Islet of Langerhans (tissue), 1 donor: Measurements from ENCODE around the gene SCN4A.

Experiments used
- FAIRE-seq: peaks from one replicate; lab custom pipeline; 2011; peaks lifted over from hg19 to GRCh38; lab: Jason Lieb, UNC

The SCN4A gene

DNA sequence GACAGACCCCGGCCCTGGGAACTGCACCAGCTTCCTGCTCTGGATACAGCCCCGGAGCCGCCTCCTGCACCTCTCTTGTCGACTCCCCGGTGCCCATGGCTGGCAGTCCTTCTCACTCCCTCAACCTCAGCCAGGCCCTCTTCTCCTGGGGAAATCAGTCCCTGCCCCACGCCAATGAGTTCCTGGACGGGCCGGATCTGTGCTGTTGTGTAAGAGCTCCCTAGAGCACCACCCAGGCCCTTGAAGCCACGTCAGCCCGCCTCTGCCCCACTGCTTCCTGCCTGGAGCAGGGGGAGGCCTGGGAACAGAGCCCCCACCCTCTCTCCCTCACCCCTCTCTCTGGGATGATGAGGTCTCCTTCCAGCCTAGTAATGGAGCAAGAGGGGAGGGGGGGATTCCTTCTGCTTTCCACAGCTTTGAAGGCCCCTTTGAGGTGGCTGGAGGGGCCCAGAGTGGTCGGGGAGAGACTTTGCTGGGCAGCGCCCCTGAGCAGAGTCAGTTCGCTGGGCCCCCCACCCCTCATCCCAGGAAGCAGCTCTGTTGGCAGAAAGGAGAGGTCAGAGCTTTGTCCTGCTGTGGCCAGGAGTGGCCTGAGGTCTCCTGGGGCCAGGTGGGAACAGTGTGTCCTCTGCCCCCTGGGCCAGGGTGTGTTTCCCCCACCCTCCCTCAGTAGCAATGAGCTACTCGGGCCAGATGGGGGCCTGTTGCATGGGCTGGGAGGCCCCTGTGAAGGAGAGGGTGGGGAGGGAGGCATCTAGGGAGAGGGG, 29.2 kb upstream of the SCN4A start:
- no peak for FAIRE-seq

DNA sequence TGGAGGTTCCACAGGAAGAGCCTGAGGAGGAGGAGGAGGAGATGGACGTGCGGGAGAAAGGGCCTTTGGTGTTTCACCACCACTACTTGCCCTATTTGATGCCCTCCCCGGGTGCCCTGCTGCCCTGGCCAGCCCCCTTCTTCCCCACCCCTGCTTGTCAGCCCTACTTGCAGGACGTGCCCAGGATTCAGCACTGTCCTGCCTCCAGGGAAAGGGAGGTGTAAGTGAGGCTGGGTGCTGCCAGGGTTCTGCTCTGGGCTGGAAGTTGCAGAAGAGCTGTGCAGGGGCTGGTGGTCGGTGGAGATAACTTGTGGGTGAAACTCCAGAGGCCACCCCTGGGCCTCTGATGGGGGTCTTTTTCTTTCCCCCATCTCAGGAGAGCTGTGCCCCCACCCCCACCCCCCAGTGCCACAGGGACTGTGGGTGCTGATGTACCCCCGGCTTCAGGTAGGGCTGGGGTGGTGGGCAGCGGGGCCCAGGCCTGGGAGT, 28.4 kb upstream of the SCN4A start:
- FAIRE-seq = no peak

DNA sequence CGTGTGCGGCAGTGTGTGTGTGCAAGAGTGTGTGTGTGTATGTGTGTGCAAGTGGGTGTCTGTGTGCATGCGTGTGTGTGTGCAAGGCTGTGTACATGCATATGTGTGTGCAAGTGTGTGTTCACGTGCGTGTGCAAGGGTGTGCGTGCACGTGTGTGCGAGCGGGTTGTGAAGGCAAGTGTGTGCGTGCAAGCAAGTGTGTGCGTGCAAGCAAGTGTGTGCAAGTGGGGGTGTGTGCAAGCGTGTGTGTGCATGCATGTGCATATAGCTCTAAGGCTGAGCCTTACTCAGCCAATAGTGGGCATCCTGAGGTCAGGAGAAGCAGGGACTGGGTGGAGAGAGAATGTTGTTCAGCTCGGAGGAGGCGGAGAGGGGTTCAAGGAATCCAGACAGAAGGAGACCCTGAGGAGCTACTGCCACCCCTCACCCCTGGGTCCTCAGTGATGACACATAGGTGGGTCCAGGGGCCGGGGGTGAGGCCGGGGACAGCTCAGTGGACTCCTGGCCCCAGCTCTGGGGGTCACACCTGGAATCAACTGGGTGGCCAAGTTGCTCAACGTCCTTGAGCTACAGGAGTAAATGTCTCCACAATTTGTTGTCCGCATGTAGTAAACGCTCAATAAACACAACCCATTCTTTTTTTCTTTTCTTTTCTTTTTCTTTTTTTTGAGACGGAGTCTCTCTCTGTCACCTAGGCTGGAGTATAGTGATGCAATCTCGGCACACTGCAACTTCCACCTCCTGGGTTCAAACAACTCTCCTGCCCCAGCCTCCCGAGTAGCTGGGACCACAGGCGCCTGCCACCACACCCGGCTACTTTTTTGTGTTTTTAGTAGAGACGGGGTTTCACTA, 27.2 kb upstream of the SCN4A start:
- FAIRE-seq = no peak

DNA sequence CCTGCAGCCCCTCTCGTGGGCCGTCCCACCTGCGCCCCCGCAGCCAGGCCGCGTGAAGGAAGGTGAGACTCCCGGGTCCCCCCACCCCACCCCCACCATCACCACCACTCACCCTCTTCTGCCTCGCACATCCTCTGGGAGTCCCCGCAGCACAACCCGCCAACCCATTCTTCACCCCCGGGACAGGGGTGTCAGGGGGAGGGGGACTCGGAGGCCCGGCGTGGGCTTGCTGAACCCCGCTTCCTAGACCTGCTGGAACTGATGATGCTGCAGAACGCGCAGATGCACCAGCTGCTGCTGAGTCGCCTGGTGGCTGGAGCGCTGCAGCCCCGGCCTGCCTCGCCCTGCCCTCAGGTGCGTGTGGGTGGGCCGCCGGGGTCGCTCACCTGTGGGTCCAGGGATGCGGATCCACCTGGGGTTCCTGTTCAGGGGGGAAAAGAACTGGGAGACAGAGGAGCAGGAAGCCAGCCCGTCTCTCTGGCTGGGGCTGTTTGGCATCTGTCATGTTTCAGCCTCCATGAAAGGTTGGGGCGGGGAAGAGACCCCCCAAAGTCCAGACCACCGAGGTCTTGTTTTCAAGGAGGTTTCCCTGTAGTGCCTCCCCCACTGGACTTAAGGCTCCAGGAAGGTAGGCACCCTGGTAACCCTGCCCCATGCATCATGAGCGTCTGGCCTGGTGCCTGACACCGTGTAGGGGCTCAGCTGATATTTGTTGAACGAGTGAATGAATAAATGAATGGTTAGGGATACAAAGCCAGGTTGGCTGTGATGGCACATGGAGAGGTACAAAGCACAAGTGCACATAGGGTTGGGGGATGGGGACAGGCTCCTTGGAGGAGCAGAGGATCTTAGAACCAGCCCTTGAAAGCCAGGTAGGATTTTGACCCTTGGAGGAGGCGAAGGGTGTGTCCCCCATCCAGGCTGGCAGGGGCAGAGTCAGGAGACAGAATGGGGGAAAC, 26.3 kb upstream of the SCN4A start:
- FAIRE-seq = no peak

DNA sequence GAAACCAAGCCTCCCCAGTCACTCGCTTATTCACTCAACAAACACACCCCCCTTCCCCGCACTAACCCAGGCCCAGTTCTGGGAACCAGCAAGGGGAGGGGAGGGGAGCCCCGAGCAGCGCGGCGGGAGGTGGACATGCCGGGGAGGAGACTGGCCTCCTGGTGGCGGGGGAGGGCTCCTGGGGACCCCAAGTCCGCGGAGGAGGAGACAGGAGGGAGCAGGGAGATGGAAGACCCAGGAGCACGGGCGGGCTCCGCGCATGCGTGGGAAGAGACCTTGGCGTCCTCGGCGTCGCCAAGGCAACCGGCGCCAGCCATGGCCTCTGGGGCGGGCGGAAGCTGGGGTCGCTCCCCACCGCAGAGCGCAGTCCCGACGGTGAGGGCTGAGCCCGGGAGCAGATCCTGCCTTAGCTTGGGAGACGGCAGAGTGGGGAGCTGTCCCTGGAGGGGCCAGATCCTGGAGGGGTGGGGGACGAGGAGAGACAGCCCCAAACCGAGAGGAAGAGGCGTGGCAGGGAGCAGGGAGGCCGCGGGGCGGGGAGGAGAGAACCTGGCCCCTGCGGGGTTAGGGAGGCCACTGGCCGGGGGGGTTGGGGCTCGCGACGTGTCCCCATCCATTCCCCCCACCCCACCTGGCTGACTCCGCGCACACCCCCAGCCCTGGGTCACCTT, 25.5 kb upstream of the SCN4A start, which contains the start of gene PRR29:
Gene PRR29, plus strand, starts transcription at position 302 of the 671 bp plus-strand sequence. Its CDS starts 14 bp downstream, at position 316.
- no peak for FAIRE-seq

DNA sequence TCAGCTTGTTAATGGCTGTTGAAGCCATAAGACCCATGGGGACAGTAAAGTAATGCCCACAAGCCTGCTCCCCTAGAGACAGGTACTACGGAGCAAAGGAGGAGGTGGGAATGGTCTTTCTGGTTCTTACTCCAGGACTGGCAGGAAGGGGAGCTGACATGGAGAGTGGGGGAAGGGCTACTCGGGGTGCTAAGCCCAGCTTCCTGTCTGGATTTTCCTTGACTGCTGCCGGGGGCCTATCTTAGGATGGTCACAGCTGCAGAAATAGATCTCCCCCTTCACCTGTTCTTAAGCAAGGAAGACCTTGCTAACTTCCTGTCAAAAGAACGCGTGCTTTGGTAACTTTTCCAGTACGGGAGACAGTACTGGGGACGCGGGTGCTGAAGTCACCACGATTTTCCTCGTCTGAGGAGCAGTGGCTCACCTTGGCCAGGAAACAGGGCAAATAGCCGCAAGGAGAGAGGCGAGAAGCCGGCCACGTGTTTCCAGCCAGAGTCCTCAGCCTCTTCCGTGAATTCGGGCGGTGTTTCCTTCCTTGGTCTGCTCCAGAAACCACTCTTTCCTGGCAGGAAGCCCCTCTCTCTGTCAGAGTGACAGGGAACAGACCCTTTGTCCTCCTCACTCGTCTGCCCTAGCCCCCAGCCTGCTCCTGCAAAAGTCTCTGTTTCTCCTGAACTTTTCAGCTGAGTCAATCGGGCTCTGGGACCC, 24.8 kb upstream of the SCN4A start:
- FAIRE-seq = no peak

DNA sequence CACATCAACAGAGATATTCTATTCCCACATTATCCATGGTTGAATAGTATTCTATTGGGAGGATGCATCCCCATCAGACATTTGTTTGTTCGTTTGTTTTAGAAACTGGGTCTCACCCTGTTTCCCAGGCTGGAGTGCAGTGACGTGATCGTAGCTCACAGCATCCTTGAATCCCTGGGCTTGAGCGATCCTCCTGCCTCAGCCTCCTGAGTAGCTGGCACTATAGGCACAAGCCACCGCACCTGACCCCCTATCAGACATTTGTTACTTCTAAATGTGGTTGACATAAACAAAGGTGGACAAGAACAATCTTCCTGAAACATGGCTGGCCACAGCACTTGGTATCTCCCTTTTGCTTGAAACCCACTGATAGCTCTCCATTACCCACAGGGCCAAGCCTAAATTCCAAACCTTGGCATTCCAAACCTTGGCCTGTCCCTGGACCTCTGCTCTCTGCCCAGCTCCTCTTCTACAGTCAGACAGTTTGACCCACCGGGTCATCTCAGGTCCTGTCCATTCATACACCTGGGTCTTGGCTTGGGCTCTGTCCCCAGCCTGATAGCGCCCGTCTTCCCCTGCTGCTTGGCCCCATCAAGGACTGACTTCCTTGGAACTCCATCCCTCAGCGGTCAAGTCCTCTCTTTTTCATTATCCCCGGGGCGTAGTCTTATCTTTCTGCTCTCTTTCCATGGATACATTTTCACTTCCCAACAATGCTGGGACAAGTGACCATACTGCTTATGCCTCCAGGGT, 23.9 kb upstream of the SCN4A start:
- FAIRE-seq = no peak

DNA sequence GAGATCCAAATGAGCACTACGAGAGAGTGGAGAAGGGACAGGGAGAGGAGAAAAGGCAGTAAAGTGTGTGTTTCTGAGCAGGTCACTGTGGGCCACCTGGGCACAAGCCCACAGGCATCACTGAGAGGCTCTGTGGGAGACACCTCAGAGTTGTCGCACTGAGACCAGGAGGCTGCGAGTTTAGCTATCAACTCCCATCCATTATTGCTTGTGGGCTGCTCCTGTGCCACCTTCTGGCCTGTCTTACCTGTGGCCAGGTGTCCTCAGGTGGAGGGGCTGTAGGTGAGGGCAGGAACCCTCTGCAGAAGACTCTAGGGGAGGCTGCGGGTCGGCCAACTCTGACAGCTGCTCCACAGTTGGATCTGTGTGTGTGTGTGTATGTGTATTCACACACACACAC, 22.9 kb upstream of the SCN4A start:
- FAIRE-seq = no peak

DNA sequence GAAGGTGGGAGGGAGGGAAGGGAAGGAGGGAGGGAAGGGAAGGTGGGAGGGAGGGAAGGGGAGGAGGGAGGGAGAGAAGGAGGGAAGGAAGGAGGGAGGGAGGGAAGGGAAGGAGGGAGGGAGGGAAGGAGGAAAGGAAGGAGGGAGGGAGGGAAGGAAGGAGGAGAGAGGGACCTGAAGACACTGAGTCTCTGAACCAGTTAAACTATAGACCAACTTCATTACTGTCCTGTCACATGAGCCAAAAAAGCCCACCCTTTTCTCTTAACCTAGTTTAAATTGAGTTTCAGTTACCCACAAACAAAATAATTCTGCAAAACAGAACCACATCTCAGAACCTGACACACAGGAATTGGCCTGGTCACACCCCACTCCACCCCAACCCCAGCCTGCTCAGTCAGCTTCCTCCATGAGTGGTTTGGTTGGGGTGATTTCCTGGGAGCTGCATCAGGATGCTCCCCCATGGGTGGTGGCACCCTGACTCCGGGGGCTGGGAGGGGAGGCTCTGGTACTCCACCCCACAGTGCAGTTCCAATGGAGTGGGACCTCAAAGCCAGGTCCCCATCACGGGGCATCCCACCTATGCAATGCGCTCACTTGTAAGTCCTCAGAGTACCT, 20.8 kb upstream of the SCN4A start:
- FAIRE-seq = no peak

DNA sequence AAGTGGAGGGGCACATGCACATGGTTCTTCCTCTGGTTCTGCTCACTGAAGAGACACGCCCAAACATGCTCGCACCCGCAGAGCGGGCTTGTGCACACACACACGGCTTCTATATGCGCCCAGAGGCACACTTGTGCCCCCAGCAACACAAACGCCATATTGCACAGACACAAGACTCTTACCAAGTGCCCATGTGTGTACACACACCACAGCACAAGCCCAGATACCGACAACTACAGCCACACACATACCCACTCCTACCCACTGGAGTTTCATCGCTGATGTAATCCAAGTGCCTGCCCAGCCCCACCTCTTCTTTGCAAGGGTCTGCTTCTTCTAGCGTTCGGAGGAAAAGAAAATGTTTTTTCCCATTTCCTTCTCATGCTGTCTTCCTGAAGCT, 18.9 kb upstream of the SCN4A start:
- no peak for FAIRE-seq

DNA sequence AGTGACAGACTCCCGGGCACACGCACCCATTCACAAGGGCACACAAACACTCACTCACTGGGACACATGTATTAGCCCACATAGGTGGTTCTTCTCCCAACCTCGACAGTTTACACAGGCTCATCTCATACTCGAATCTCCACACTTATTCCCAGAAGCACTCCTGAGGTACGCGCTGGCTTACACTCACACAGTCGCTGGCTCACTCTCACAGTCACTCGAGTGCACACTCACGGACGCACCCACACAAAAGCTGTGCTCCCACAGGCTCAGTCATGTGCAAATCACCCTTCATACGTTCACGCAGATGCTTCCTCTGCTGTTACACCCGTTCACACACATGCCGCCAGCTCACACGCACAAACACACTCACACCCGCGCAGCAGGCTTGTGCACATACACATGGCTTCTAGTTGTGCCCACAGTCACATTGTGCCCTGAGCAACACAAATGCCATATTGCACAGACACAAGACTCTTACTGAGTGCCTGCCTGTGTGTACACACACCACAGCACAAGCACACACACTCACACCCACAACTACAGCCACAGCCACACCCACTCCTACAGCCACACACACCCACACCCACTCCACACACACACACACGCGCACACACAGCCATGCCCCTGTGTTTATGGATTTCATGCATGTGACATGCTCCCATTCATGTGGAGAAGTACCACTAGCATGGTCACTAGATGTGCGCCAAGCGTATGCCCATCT, 17.1 kb upstream of the SCN4A start:
- no peak for FAIRE-seq

DNA sequence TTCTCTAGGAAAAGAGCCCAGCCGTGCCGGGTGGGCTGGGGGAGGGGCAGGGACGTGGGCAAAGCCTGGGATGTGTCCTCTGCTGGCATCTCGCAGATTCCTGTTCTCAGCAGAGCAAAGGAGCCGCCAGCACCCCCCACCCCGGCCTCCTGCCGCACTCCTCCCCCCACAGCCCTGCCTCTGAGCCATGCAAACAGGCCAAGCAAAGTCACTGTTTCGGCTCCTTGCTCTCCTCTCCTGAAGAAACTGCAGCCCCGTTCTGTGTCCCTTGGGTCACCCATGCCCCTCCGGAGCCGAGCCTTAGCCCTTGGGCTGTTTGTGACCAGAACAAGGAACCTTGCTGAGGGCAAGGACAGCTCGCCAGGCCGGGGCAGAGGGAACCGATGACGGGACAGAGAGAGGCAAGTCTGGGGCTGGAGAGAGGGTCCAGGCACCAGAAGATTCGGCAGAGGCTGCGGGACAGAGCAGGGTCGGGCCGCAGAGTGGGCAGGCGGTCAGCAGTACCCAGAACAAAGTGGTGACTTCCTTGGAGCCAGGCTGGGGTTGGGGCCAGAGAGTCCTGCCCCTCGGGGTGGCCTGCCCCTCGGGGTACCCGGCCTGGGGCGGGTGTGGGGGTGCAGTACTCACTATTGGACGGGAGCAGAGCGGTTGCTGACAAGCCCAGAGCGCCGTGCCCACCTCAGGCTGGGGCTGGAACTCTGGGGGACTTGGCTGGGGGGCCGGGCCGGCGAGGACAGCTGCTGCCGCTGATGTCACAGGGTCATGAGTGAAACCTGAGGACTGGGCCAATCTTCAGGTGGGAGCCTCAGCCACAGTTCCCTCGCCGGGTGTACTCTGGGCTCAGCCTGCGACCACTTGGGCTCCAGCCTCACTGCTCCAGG, 16.3 kb upstream of the SCN4A start:
- no peak for FAIRE-seq

DNA sequence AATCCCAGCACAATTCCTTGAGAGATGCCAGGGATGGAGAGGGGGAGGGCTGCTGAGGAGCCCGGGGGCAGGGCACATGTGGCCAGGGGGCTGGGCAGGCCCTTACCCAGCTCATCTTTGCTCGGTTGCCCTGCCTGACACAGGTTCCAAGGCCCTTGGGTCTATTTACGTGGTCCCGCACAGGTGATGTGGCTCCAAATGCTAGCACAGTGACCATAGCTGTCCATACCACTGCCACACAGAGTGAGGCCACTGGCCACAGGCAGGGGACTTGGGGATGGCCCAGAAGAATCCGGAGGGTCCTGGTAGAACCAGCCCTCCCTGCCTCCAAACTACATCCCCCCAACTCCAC, 15.4 kb upstream of the SCN4A start:
- FAIRE-seq = no peak

DNA sequence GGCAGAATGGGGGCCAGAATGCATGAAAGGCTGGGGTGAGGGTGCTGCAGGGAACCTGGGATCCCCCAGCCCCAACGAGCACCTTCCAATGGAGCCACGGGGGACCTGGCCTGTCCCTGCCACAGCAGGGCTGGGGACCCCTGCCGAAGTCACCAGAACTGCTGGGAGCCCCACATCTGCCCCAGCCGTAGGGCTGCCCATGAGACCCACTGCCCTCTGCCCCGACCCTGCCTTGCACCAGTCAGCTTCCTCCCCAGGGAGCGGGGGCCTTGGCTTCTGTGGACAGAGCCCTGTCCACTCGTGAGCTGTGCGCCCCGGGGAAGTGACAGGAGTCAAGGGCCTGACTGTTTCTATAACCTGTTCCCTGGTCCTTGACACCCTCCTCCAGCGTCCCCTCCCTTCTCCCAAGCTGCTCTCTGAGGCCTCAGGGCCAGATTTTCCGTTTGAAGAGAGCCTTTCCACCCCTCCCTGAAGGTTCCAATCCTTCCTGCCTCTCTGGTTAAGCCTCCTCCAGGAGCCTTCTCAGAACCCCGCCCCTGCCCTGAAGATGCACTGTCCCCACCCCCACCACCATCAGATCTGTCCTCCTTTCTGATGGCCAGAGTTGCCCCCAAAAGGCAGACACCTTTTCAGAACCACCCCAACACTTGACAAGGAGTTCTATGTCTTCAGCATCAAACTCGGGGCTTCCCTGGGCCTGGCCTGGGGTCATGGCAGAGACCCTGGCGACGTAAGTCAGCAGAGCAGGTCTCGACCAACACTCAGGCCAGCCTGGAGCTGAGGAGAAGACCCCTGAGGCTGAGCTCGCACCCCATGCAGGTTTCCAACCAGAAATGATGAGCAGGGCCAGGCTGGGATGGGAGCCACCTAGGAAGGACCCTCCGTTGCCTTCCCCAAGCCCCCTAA, 14.8 kb upstream of the SCN4A start:
- no peak for FAIRE-seq

DNA sequence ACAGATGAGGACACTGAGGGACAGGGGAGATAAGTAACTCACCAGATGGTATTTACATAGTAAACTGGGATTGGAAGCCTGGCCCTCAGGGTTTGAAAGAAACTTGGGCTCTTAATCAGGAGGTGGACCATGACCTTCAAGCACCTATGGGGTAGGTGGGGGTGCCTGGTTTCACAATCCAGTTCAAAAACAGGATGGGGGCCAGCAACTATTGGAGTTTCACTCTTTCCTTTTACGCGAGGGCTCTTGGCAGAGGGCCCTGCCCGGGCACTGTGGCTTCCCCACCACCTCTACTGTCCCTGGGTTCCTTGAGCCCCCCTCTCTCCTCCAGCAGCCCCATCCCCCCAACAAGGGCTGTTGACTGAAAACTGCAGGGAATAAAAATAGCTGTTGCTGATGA, 14.1 kb upstream of the SCN4A start:
- FAIRE-seq = no peak

DNA sequence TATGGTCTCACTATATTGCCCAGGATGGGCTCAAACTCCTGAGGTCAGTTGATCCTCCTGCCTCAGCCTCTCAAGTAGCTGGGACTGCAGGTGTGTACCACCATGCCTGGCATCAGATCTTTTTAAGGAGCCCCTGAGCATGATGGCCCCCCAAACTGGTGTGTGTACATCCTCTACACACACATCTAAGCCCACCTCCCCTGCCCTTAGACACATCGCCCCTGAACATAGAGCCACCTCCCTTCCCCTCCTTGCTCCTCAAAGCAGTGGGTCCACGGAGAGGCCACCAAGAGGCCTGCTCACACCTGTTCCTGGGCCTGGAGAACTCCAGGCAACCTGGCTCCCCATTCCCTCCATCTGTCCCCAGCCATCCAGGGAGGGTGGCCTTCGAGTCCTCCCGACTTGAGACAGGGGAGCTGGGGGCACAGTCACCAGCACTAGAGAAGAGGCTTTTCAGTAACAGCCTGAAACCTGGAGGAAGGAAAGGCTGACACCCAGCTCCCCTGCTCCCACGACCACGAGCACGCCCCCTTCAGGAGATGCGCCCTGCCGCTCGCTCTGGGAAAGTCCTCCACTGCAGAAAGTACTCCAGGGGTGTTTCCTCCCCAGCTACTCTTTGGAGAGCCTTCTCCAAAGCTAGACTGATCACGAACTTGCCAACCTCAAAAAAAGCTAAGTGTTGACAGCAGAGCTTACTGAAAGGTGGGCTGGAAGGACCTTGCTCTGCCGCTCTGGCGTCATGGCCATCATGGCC, 12.8 kb upstream of the SCN4A start:
- FAIRE-seq = no peak
